AG08395 (cell line): ENCODE results near the gene ECM2.

Experiments used
- DNase-seq: peaks from one replicate; pipeline ENCODE4 v3.0.0; 2012; ENCODE audit warnings: mixed read lengths, low spot score

The ECM2 gene

DNA sequence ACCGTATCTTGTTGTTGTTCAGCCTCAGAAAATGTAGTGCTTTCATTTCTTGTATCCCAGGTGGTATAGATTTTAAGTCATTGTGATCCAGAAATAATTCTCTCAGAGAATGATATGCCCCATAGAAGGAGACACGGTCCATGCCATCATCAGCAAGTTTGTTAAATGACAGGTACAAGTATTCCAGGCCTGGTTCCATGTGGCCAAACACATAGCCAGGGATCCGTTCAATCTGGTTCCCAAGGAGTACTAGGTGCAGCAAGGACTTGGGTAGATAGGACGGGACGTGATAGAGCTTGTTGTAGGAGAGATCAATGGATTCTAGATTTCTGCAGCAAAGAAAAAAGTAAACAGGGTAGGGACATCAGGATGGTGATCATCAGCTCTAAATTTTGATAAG lies 35.1 kb downstream of the ECM2 start:
- DNase-seq, result no peak

DNA sequence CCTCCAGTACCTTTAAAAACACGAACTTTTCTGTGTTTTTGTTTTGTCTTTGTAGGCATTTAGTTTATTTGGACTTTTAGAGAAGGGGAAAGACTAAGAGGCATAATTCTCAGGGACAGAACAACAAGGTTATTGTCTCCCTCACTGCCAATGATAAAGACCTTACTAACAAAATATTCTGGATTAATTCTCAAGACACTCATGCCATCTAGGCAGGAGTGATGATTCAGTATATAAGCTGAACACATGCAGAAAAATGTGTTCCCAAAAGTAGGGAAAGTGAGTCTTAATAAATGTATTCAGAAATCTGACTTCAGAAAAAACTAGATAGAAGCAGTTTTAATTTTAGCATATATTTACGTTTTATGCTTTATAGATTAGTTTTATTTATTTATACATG lies 36.1 kb downstream of the ECM2 start:
- no peak for DNase-seq

DNA sequence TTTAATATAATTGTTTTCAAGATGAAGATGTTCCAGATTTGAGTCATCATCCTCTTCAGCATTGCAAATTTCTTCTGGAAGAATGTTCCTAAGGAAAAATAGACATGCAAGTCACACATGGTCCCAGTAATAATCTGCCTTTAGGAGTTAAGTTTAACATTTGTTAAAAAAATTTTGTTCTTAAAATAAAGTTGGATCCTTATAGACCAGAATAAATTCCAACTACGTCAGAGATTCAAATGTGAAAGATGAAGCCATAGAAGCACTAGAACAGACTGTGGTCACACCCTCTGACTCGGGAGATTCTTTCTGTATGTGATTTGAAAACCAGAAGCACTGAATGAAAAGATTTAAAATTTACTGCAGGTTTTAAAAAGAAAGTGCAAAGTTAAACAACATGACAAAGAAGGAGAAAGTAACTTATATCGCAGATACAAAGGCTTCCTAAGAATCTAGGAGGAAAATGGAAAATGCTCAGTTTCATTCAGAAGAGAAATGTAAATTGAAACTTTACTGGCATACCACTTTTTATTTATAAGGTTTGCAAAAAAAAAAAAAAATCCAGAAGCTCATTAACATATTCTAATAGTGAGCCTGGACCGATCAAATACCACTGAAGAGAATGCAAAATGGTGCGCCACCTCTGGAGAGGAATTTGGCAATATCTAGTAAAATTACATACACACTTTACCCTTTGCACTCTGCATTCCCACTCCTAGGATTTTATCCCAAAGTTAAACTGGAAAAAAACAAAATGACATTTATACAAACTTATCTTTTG lies 39.2 kb downstream of the ECM2 start:
- DNase-seq, result no peak

DNA sequence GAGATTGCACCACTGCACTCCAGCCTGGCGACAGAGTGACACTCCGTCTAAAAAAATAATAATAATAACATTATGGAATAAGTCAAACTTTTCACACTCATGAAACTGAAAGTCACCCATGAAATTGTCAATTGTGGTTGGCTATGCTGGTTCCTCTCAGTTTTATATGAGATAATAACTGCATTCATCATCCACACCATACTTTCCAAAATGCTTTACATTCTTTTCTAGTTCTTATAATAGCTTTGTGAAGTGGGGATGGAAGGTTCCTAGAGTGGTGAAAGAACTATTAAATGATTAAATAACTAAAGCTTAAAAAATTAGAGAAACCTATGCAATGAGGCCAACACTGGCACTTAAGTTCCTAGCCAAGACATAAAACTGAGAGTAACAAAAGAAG lies 40.9 kb downstream of the ECM2 start:
- DNase-seq, result no peak

DNA sequence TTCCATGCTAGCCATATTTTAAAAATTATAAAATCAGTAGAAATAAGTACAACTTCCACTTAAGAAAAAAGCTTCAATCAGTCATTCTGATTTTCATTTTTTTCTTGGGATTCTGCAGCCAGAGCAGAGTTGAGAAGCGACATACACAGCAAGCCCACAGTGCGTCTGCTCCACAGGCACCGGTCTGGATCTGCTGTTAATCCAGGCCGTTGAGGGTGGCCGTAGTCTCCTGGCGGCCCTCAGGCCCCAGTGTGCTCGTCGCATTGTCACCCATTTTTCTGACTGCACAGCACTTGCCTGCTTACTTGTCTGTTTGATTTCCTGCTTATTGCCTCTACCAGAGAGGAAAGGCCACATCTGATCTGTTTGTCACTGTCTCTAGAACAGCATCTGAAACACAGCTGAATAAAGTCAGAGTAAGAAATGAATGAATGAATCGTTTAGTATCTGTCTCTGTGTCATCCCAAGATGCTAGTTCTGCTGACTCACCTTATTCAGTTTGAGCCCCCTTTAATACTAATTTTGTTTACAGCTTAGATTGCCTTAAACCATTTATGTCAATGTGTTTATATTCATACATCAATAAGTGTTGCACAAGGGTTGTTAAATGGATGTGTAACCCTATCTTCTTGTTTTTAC lies 41.9 kb downstream of the ECM2 start:
- no peak for DNase-seq

DNA sequence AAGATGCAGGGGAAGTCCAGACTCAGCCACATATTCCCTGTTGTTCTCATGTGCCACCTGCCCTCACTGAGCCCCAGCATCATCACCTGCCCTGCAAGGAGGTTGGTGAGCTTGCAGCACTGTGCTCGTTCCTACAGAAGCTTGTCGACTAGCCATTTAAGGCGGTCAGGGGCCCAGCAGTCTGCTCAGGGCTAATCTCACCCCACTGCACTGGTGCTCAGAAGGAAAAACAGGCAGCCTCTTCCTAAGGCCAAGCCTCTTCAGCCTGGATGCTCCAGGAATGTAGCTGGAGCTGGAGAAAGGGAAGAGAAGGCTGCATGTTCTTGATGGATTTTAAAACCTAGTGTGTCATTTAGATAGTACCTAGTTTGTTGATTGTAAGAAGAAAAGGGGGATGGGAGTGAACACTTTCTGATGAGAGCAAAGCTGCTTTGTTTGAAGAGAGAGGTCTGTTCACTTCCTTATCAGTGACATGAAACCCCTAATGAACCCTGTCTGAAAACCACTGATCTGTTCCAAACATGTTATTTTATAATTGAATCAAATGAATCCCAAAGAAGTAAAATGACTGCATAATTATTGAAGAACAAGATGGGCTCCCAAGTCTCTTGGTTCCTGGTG lies 42.9 kb downstream of the ECM2 start:
- no peak for DNase-seq

DNA sequence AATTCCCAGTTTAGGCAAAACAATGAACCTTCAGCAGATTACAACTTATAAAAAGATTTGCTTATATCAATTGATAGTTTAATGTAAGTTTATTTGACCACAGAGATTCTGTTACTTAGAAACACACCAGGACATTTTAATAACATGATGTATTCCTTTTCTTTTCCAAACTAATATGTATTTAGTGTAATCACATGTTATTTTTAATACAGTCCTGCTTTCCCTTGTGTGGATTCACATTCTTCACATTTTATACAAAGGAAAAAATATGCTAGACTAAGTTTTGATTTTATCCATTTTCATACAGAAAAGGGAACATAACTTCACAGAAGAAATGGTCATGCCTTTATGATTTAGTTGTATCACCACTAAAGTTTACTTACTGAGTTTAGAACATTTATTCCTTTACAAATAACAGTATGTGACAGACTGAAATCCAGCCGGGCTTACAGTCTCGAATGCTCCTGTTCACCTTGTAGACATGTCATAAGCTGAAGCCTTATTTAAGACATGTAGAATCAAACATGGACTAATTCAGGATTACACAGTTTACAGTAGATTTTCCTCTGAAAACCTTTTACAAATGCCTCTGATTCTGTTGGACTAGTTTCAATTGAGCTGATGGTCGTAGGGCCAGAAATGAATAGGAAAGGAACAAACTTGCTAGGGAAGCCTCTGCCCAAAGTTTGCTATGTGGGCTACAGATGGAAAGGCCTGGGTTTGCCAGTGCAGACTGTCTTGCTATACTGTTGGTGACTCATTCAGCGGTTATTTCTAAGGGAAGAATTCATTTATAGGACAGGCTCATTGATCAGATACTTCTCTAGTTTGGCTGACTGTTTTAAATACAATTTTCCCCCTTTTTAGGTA lies 46.9 kb downstream of the ECM2 start:
- no peak for DNase-seq

DNA sequence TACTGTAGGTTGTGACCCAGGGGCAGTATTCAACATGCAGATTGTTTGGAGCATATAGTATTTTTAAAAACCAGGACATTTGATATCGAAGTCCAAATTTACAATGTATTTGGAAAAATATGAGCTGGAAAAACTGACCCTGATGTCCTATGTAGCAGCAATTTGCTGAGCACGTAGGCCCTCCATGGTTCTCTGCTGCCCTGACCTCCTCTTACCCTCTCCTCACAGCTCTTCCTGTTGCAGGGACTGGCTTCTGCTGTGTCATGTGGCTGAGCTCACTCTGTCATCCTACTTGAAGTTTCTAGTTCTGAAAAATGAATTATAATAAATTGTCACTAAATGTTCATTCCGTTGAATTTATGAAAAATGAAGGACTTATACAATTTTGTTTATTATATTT lies 49.4 kb downstream of the ECM2 start:
- no peak for DNase-seq

DNA sequence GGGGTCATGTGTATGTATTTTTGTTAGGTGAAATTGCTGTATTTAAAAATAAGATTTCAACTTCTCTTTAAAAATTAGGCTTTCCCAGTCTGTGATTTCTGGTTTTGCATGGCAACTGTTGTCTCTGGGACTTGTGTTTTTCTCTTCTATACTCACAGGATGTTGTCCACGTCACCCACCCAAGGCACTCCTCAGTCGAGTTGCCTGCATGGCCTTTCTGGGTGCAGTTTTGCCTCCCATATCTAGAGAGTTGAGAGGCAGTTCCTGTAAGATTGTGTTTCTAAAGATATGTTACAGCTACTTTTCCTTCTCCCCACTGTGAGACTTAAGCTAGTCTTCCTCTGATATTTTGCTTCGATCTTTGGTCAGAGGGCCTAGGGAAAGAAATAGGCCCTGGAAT lies 51.2 kb downstream of the ECM2 start:
- DNase-seq, result no peak

DNA sequence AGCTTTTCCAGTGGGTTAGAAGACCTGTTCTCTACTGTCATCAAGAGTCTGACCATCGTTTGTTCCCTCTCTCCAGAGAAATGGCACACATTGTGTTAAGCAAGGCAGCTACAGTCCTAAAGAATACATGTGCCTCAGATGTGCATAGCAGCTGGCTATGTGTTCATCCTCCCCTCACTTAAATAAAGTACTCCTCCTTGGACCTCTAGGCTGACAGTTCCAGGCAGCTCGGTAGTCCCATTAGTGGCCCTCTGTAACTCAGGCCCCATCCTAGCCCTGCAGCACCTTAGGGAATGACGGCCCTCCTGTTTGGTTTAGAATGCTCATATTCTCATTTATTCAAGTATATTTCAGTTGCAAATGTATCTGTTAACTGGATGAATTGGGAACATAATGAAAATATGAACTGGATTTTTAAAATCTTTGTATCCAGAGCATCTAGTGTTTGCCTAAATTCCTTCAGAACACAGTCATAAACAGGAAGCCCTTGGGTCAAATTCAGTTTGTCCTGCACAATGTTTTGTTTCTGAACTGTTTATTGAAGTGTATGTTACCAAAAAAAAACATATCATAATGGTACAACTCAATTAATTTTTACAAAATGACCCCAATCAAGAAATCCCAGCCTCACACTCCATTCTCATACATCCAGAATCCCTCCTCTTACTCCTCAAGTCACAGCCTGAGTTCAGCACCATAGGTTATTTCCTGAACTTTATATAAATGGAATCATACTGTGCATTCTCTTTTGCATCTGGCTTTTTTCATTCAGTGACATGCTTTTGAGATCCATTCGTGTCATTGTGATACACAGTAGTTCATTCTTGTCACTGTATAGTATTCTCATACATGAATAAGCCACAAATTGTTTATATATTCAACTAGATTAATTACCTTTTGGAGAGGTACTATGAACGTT lies 51.9 kb downstream of the ECM2 start:
- peak; percentile 37 for DNase-seq

DNA sequence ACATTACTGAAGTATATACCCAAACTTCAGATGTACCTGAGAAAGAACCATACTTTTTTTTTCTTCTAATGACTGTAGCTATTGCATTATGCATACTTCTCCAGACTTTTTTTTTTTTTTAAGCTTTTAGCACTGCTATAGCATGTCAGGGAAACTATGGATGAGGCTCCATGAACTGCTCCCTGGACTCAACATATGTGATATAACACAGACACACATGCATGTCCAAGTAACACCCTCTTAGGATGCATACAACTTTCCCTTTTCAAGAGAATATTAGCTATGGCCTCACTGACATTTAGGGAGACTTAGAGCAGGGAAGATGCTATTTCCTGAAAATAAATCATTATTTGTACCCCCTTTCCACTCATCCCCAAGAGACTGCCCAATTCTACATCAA lies 53.0 kb downstream of the ECM2 start:
- no peak for DNase-seq

DNA sequence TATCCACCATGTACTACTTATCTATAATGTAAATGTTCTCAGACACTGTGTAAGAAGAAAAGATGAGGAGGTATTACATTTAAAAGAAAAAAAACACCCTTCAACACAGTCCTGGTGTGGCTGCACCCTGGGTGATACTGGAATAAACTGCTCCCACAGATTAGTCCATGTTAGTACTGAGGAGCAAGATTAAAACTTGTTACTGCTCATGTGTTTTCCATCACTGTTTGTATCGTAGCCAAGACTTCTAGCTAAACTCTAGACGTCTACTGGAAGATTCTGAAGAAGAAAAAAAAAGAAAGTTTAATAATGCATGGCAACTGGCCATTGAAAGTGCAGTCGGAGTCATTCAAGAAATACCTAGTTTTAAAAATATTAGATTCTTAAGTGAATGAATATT lies 53.5 kb downstream of the ECM2 start, which contains the start of gene ASPN:
TSS of gene ASPN (minus strand) at position 178 of the 400 bp plus-strand sequence.
- DNase-seq, result peak; percentile 50

DNA sequence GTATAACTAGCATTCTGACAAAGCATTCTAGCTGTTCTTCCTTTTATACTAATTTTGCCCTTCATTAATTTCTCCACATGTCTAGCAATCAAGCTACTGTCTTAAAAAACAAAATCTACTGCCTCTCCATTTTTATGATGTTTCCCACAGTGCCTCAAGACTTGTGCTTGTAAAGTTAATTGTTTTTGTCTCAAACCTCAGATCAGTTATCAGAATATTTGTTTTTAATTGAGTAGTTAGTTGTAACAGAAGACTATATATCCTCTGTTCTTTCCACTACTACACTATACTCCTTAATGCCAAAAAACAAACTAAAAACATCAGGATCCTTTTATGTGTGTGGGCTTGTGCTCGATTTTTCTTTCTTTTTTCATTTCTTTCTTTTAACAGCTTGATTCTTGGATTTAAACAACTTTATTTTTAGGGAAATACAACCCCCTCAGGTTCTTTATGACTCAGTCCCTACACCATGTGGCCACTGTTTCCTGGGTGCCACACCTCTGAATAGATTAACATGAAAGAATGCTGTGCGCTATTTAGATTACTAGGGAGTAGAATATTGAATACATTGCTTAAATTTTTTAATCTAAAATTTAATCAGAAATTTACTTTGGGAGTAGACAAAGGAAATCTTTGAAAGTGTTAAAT lies 54.7 kb downstream of the ECM2 start:
- DNase-seq, result no peak

DNA sequence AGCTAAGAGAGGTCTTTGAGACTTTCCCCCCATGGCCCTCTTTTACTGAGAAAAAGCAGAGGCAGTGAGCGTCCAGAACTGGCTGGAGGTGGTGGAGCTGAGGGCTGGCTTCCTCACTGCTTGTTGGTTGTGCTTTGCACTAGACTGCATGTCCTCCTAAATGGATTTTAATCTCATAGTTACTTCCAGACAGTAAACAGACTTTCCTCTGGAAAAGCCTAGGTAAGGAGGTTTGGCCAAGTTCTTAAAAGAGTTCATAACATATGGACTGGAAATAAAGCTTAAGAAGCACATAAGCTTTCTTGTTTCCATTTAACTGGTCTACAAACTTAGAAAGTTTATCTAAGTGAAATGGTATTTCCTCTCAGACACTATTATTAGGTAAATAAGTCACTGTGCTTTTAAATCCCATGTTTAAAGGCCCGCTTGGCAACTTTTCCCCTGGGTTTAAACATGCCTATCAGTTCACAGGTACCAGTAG lies 55.5 kb downstream of the ECM2 start:
- DNase-seq, result no peak

DNA sequence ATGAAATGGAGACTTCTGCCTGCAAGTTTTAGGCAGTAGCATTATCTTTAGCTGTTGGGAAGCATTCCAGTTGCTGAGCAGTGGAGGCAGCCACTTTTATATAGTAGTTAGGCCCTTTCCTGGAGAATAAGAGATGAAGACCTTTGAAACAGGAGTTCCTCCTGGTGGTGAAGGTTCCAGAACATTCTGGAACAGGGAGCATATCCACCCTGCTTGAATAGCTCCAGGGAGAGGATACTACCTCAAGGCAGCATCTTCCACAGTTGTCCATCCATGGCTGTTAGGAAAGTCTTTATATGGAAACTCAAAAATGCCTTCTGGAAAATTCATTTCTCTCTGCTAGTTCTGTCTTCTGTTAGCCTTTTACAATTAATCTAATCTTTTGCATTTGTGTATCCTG lies 56.4 kb downstream of the ECM2 start:
- no peak for DNase-seq

DNA sequence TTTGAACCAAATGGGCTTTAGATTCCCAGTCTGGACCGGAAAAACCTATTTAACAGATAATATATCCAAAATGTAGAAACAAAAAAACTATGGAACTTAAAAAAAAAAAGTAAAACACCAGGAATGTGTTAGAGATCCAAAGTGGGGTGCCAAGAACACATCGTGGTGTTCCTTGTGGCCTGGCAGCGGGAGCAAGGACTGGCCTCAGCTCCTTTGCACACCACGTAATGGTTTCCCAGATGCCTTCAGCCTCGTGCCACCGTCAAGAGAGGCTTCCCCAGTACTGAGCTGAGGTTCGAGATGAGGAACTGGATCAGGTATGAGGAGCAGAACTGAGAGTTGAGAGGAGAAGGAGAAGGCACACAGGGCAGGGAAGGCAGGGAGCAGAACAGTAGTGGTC lies 57.0 kb downstream of the ECM2 start:
- DNase-seq, result no peak

DNA sequence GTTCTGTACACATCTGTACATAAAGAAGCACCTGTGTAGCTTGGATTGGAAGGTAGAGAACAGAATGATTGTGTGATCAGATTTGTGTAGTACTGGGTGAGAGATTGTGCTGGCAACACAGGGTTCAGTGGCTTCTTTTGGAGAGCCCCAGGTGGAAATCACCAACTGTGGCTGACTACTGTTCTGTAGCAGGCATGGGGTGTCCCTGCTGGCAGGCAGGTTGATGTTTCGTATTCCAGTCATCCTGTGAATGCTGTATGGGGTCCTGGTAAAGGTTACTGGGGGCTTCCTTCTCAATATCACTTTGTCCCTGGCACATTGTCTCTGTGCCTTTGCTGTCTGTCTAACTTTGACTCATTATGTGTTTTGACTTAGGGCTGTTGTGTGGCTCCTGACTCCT lies 58.8 kb downstream of the ECM2 start:
- no peak for DNase-seq

DNA sequence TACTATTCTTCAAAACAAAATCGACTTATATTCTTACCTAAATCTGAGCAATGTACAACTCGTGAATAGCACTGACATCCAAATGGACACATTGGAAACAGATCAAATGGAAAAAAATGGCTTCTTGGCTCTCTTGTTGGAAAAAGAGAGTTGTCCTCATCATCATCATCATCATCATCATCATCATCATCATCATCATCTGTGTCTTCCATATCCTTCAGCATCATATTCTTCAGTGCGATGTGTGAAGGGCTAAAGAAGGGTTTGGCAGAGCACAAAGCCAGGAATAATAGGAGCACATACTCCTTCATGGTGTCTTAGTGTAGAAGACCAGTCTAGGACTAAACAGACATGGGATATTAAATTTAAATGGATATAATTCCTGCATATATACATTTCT lies 61.2 kb downstream of the ECM2 start:
- DNase-seq, result no peak

DNA sequence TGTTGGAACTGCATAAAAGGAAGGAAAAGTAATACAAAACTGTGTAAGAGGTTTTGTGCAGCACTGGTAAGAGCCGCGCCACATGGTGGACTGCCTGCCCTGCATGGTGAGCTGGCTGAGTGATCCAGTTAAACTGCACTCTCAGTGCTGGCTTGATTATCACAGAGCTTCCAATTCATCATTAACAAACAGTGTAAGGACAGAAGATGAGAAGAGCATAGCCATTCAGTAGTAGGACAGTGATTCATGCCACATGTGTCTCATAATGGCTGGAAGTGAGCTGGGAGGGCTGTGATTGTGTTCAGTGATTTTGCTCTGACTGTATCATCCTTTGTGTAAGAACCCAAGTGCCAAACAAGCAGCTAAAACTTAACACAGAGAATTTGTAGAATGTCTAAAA lies 67.6 kb downstream of the ECM2 start:
- peak; percentile 71 for DNase-seq

DNA sequence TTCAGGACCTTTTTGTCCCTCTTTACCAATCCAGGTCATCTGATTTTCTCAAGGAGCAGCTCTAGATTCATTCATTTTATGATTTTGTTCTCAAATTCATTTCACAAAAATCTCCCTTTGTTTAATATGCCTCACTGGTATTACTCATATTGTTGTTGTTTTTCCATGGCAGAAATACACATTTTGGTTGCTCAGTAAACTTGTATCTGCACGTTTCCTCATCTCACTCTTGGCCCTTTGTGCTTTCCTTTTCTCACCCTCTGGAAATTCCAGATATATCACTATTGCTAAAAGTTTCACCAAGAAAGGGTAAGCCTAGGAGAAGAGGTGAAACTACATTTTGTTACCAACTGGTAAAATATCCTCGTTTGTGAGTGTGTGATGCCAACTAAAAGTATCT lies 68.3 kb downstream of the ECM2 start:
- DNase-seq, result no peak

DNA sequence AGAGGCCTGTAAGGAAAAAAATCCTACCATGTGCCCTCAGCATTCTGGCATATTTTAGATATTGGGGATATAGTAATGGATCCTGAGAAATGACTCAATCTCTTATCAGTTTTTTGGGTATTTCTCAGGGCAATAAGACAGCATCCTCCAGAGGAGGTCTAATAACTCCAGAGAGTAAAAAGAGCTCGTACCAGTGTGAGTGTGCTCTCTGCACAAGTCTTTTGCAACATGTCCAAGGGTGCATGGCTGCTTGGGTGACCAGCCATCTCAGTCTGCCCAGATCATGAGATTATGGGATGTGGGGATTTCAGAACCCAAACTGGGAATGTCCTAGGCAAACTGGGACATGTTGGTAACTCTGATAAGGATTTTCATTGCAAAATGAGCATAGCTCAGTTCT lies 68.7 kb downstream of the ECM2 start:
- no peak for DNase-seq
